Tibial nerve (tissue), 4 donors: ENCODE measurements around the gene CDR2L. TPM values are rescaled to one million over a fixed set of nuclear protein-coding genes. Genes with fewer than 3 reads are reported as not detected.

Experiments
- DNase-seq, 2 donors: peaks; one replicate each; pipeline ENCODE4 v3.0.0-alpha.2; 2019; ENCODE audit warnings: low spot score in 2 of 2
- H3K27ac ChIP-seq, 4 donors: fragments of 200-600 bp; sonication (generic) in 3 of 4; one replicate each; pipeline ENCODE4 v1.5.1; 2017 to 2019; ENCODE audit warnings: mild to moderate bottlenecking in 1 of 4
- H3K27me3 ChIP-seq, 2 donors: fragments of 200-600 bp; sonication (generic) in 1 of 2; one replicate each; pipeline versions ENCODE4 v1.5.1 to v1.6.0; 2017 to 2019
- H3K36me3 ChIP-seq, 3 donors: fragments of 200-600 bp; sonication (generic); one replicate each; pipeline ENCODE4 v1.5.1; 2018 to 2019
- H3K4me1 ChIP-seq, 4 donors: fragments of 200-600 bp; sonication (generic) in 3 of 4; one replicate each; pipeline ENCODE4 v1.5.1; 2017 to 2019
- H3K4me3 ChIP-seq, 4 donors: fragments of 200-600 bp; sonication (generic) in 3 of 4; one replicate each; pipeline ENCODE4 v1.5.1; 2017 to 2019; ENCODE audit warnings: mild to moderate bottlenecking in 1 of 4, moderate library complexity in 1 of 4
- H3K9me3 ChIP-seq, 4 donors: fragments of 200-600 bp; sonication (generic) in 3 of 4; one replicate each; pipeline ENCODE4 v1.5.1; 2017 to 2019
- CTCF ChIP-seq, 5 experiments: fragments of 200-600 bp in 3 of 5; fragments of 450-650 bp in 2 of 5; sonication (generic) in 3 of 5; IDR thresholded peaks; one replicate each; pipeline ENCODE4 v1.5.1; 2016 to 2019; ENCODE audit warnings: antibody characterized with exemption in 5 of 5, mild to moderate bottlenecking in 3 of 5, moderate library complexity in 2 of 5
- EP300 ChIP-seq, 2 donors: sonication (generic); formaldehyde crosslinking; IDR thresholded peaks; one replicate each; pipeline ENCODE4 v1.6.1; 2017; ENCODE audit warnings: antibody characterized with exemption in 2 of 2, mild to moderate bottlenecking in 1 of 2
- POLR2A ChIP-seq, 2 donors: fragments of 450-650 bp; IDR thresholded peaks; one replicate each; pipeline ENCODE4 v1.6.1; 2017; ENCODE audit warnings: antibody characterized with exemption in 2 of 2, mild to moderate bottlenecking in 2 of 2, moderate library complexity in 2 of 2
- WGBS, 2 donors: methylation state at CpG; one replicate each; pipeline ENCODE4 v1.1.5; 2018; 5-methylcytosine and 5-hydroxymethylcytosine counted together
- total RNA-seq, 4 donors: library from RNA; depleted of rRNA; stranded (reverse); fragments of >200 nt; gene quantifications; one replicate each; pipeline ENCODE4 v1.1.0, GENCODE V29; 2016

The CDR2L gene
- total RNA-seq, 4 donors from 2014 or later = 10.7 to 19.2 (median 13.9) TPM

GRCh38 chr17:75010683-75011400 is 23.4 kb downstream of the CDR2L start:
- H3K27me3 ChIP-seq = no peaks in the 10 kb centered on the region
- H3K9me3 ChIP-seq = no peaks in the 10 kb centered on the region
- peaks cover 0 to 6% (median 0%) of the 10 kb centered on the region in 3 donors for H3K36me3 ChIP-seq
- peaks cover 0 to 35% (median 15%) of the 10 kb centered on the region in 4 donors for H3K4me1 ChIP-seq
- H3K27ac ChIP-seq = peak overlapping the region in 1 of 4 donors; percentile 91
- H3K4me3 ChIP-seq = no peak overlapping the region
- DNase-seq = no peak
- WGBS, 2 donors = 64 to 65% methylated on average over 8 of the region's 8 CpGs
- TF ChIP-seq CTCF (IDR thresholded peaks at IDR 0.05) (no peak), POLR2A (IDR thresholded peaks at IDR 0.05) (no peak), EP300 (IDR thresholded peaks at IDR 0.05) (no peak)

DNA sequence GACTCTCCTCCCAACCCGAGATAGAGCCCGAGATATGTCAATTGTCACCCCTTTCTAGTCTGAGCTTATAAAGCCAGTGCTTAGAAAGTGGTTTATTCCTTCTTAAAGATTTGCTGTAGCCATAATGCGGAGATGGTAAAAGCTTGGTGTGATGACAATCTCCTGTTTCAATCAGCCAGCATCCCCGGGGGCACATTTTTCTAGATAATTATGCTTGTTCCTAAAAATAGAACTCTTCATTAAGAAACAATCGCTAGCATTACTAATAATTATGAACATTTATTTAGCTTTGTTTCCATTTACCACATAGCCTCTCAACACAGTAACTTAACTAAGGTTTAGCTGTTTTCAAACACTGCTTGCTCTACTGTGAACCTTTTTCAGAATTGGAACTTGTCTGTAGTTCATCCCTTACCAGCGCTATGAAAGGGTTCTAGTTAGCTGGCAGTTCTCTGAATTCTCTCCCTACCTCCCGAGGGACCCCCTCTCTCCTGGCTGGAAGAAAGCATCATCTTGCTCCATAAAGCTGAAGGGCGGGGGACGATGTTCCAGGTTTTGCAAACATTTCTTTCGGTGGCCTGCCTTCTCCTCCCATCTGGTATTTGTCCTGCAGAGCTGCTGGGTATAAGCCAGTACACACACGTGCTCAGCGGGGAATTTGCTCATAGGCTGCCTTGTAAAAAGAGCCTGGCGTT is 24.1 kb downstream of the CDR2L start:
- TF ChIP-seq POLR2A (IDR thresholded peaks at IDR 0.05) = no peak
- no peak for TF ChIP-seq CTCF (IDR thresholded peaks at IDR 0.05)
- peak in 1 of 2 donors; percentile 4 for TF ChIP-seq EP300 (IDR thresholded peaks at IDR 0.05)
- Histone ChIP-seq H3K27ac (peak overlapping the region; percentile 61 to 91 (median 88)), H3K36me3 (peaks cover 0 to 11% (median 0%) of the 10 kb centered on the region in 3 donors), H3K4me3 (peak overlapping the region; percentile 46 to 84 (median 68)), H3K27me3 (no peaks in the 10 kb centered on the region), H3K4me1 (peaks cover 0 to 35% (median 15%) of the 10 kb centered on the region in 4 donors), H3K9me3 (no peaks in the 10 kb centered on the region)
- WGBS, 2 donors = 39 to 40% methylated on average over 13 of the region's 13 CpGs
- DNase-seq = peak; percentile 49 to 70

DNA sequence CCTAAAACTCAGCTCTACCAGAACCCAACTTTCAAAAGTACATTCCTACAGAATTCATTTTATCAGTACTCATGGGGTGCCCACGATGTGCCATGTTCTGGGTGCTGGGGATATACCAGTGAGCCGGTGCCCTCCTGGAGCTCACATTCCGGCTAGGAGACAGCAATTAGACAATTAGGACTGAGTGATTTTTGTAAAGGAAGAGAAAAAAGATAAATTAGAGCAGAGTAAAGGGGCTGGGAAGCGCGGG is 24.6 kb downstream of the CDR2L start:
- H3K9me3 ChIP-seq = no peaks in the 10 kb centered on the region
- no peak for TF ChIP-seq POLR2A (IDR thresholded peaks at IDR 0.05)
- no peak for TF ChIP-seq CTCF (IDR thresholded peaks at IDR 0.05)
- no peak for TF ChIP-seq EP300 (IDR thresholded peaks at IDR 0.05)
- peaks cover 0 to 14% (median 0%) of the 10 kb centered on the region in 3 donors for H3K36me3 ChIP-seq
- DNase-seq = no peak
- peak overlapping the region; percentile 61 to 91 (median 88) for H3K27ac ChIP-seq
- H3K27me3 ChIP-seq = no peaks in the 10 kb centered on the region
- WGBS, 2 donors = 9 to 15% methylated on average over 5 of the region's 5 CpGs
- peaks cover 0 to 35% (median 15%) of the 10 kb centered on the region in 4 donors for H3K4me1 ChIP-seq
- peak overlapping the region; percentile 46 to 84 (median 68) for H3K4me3 ChIP-seq

DNA sequence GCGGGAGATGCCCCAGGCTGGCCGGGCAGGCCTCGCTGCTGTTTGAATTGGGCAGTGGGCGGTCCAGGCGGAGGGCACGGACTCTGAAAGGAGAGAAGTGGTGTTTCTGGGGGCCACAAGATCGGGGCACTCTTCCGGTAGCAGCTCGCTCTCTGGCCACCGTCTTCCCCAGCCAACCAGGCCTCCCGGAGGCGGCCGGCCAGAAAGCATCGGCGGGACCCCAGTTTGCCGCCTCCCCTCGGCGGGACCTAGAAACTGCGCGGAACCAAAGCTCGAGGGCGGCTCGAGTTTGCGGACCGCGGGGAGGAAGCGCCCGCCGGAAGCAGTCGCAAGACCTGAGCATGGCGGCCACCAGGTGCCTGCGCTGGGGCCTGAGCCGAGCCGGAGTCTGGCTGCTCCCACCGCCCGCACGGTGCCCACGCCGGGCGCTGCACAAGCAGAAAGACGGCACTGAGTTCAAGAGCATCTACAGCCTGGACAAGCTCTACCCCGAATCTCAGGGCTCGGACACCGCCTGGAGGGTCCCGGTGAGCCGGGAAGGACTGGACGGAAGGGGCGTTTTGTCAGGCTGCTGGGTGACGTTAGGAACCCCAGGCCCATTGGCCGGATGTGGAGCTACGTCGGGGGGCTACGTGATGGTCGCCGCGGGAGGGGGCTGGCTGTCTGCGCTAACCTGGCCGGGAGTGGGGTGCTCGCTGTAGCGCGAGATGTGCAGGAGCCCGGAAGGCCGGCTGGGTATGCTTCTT is 25.1 kb downstream of the CDR2L start, which contains the start of gene MRPL58:
TSS of gene MRPL58 (plus strand) at position 325 of the 746 bp plus-strand sequence. CDS start at position 342, 17 bp downstream.
- peak; percentile 53 for DNase-seq
- peak within 1 kb of the TSS; percentile 46 to 84 (median 68) for H3K4me3 ChIP-seq
- H3K36me3 ChIP-seq = peaks cover 0 to 19% (median 0%) of the 10 kb centered on the region in 3 donors
- TF ChIP-seq EP300 (IDR thresholded peaks at IDR 0.05) = peak; percentile 28 to 84
- TF ChIP-seq CTCF (IDR thresholded peaks at IDR 0.05) = peak; percentile 50 to 81 (median 78)
- TF ChIP-seq POLR2A (IDR thresholded peaks at IDR 0.05) = peak in 1 of 2 donors; percentile 44
- H3K27me3 ChIP-seq = no peaks in the 10 kb centered on the region
- peak within 1 kb of the TSS; percentile 61 to 91 (median 88) for H3K27ac ChIP-seq
- no peaks in the 10 kb centered on the region for H3K9me3 ChIP-seq
- peaks cover 0 to 35% (median 15%) of the 10 kb centered on the region in 4 donors for H3K4me1 ChIP-seq
- WGBS, 2 donors = 1 to 2% methylated on average over 33 to 40 of the region's 63 CpGs
